SK-N-SH treated with all-trans-retinoic acid at 6 μM for 48 hours (cell line): ENCODE data around the gene PYY.
"Not testable (repeated sequence)": the region's sequence is repeated elsewhere in the genome, so short reads cannot be mapped to it uniquely, and the experiment has no call there.

Experiments used
- BACH2 ChIP-seq: fragments of 250-450 bp; sonication (Bioruptor Pico); IDR thresholded peaks from 2 replicates; pipeline ENCODE4 v1.9.0; 2021; ENCODE audit warnings: mild to moderate bottlenecking, borderline replicate concordance
- CSRNP3 ChIP-seq: fragments of 250-450 bp; sonication (Bioruptor Pico); IDR thresholded peaks from 2 replicates; pipeline ENCODE4 v1.5.1; 2021; ENCODE audit warnings: mild to moderate bottlenecking, moderate library complexity
- ESRRG ChIP-seq: fragments of 250-450 bp; sonication (Bioruptor Pico); IDR thresholded peaks from 2 replicates; pipeline ENCODE4 v1.6.1; 2021; ENCODE audit warnings: mild to moderate bottlenecking
- RARB ChIP-seq: fragments of 250-450 bp; sonication (Bioruptor Pico); IDR thresholded peaks from 2 replicates; pipeline ENCODE4 v1.8.0; 2021; ENCODE audit warnings: mild to moderate bottlenecking, moderate library complexity
- ZC3H10 ChIP-seq: fragments of 250-450 bp; sonication (Bioruptor Pico); IDR thresholded peaks from 2 replicates; pipeline ENCODE4 v1.5.1; 2021; ENCODE audit warnings: mild to moderate bottlenecking, moderate library complexity
- ZFP30 ChIP-seq: fragments of 450-650 bp; formaldehyde crosslinking; IDR thresholded peaks from 2 replicates; pipeline ENCODE4 v1.5.0; 2022; ENCODE audit warnings: mild to moderate bottlenecking, moderate library complexity

- not testable (repeated sequence) for TF ChIP-seq RARB; BACH2 (CRISPR knock-in tag); ESRRG (CRISPR knock-in tag); ZFP30 (CRISPR knock-in tag); CSRNP3 (CRISPR knock-in tag); ZC3H10 (CRISPR knock-in tag)
Observed at GRCh38 chr17:43971436-43971835, 17.7 kb upstream of the PYY start.
